ENCODE measurements around the gene C14orf93.

C14orf93 gene

DNA sequence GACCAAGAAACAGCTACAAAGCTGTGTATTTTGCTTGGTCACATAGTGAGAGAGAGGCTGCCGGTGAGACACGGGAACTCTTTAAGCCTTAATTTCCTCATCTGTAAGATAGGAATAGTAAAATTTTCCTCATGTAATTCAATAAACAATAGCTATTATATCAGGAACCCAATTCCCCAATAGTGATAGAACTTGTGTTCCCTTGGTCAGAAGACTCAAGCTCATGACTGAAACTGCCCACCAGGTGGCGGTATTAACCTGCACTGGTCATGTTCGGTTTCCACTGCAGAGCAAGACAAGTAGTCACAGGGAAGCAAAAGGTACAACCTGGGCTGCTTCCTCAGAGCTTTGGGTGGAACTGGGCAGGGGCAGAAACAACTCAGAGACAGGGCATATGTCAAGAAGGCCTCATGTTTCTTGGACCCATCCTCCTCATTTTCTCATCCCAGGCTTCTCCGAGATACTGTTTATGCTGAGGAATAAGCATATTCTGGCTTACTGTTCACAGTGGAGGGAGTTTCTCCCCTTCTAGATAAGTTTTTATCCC lies 23.4 kb downstream of the C14orf93 start:
- peak; percentile 86 for DNase-seq

DNA sequence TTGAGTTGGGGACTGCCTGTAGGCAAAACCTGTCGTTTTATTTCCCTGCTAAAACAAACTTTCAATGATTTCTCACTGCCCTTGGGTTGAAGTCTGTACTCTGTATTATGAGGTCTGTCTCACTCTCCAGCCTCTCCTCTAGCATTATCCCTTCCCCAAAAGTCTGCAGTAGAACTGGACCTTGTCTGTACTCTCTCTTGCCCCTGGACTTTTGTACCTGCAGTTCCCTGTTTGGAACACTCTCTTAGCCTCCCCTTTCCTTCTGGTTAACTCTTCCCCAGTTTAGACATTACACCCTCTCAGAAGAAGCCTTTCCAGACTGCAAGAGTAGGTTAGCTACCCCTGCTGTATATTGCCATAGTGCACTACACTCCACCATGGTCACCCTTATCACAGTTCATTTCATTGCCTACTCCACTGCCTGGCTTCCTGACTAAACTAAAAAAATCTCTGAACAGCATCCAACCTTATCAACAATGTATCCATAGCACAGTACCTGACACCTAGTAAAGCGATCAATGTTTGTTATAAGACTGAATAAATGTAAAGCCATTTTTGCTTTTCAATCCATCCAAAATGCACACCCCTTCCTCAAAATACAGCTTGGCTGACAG lies 23.9 kb downstream of the C14orf93 start:
- no peak for DNase-seq

DNA sequence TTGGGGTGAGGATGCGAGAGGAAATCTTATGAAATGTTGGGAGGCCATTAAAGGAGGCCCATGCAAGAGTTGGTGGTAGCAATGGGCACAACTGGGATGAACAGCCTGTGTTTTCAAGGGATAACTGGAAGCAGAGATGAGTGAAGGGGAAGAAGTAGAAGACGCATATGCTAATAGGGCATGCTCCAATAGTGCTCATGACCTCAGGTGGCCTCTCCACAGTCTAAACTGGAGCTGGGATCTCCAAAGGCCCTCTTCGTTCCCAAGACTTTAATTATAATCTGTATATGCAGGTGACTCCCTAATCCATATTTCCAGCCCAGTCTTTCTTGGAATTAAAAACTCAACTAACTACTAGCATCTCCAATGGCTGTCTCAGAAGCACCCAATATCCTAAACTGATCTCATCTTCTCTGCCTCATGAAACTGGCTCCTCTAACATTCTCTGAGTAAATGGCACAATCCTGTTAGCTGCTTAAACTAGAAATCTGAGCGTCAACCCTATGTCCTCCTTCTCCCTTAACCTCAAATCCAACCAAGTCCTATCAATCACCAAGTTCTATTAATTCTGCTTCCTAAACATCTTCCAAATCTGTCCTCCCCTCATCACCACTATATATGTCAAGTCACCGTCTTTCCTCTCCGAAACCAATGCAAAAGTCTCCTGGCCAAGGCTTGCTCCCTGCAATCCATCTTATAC lies 24.8 kb downstream of the C14orf93 start:
- DNase-seq = no peak

DNA sequence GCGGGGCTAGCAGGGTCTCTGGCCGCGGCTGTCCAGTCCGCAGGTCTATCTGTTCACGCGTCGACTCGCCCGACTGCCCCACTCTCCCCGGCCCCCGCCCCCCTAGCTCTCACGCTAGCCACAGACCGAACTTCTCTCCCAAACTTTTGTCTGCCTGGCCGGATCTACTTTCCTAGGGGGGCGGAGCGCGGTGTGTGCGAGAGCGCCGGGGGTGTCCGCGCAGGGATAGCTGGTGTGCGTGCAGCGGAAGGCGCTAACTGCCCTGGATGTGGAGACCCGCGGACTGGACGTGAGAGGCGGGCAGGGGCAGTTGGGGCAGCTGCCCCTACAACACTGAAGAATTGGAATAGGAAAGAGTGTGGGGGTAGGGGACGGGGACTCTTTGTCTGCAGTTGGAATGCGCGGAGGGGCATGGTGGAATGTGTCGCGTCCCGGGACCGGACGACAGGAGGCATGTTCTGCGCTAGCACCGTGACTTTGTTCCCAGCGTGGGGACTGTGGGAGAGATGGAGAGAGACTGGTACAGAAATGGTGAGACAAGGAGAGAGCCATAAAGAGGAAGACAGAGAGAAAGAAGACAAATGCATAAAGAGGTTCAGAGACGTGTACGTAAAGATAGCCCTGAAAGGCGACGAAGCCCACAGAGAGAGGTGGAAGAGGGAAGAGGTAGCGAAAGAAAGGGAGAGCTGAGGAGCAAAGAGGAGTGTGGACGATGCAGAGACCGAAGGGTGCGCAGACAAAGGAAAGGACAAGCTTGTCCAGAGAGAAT lies 27.3 kb downstream of the C14orf93 start, which contains the start of gene AJUBA:
Gene AJUBA (minus strand): TSS at position 75 of the 769 bp plus-strand sequence. CDS start 285 bp downstream, outside the sequence.
- peak; percentile 76 for DNase-seq

DNA sequence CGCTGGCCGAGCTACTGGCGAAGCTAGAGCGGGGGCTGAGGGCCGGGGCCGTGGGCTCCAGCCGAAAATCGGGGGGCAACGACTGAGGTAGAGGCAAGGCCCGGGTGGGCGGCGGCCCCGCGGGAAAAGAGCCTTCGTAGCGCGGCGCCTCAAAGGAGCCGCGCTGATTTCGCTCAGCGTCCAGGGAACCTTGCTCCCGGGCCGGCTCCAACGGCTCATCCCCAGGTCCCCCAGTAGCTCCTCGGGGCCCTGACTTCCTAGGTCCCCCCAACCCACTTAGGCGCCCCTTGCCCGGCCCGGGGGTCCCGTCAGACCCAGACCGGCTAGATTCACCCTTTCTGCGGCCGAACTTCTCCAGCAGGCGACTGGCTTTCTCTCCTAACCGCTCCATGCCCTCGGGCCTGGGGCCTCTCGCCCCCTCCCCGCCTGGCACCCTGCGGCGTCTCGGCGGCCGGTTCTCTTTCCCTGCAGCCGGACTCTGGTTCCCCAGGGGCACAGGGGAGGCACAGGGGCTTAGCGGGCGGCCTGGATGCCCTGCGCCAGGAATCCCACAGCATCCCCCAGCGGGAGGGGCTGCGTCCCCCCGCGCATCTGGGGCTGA lies 28.0 kb downstream of the C14orf93 start:
- no peak for DNase-seq

DNA sequence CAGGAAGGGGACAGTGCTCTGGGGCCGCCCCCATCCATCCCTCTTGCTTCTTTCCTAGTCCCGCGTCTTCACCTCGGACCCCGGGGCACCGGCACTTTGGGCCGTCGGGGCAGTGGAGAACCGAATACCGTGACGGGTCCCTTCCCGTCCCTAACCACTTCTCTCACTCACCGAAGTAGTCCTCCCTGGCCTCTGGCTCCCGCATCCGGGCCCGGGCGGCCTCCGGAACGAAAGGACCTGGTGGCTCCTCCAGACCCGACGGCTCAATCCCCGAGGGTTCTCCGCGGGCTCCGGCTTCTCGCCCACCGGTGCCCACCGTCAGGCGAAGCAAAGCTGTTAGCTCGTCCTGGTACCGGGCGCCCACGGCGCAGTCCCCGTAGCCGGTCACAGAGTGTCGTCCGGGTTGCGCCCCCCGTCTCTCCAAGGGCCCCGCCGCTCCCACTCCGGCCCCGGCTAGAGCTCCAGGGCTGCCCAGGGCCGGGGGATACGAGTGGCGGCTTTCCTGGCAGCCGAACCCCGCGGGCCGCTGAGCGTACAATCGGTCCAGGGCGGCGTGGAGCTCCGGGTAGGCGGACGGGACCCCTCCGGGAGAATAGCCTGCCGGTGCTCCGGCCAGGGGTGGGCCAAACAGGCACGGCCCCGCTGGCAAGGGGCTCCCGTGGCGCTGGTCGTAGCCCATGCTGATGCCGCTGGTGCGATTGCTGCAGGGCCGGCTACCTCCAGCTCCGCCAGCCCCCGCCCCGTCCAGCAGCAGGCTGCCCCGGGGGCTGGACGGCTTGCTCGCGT lies 28.7 kb downstream of the C14orf93 start:
- DNase-seq = peak; percentile 51

DNA sequence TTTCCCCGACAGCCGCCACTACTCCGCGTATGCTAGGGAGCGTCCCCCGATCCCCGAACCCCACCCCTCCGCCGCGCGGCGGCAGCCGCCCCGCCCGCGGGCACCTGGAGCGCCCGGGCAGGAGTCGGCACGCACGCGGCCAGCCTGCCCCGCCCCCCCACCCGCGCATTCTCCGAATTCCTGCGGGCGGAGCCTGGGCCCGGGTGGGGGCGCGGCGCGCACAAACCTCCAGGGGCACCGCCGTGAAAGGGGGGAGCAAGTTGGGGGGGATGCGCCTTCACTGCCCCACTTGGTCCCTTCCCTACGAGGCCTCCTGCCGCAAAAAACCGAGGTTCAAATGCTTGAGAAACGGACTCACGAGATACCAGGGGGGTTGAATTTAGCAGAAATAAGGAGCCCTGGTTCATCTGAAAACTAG lies 29.3 kb downstream of the C14orf93 start:
- peak; percentile 50 for DNase-seq

DNA sequence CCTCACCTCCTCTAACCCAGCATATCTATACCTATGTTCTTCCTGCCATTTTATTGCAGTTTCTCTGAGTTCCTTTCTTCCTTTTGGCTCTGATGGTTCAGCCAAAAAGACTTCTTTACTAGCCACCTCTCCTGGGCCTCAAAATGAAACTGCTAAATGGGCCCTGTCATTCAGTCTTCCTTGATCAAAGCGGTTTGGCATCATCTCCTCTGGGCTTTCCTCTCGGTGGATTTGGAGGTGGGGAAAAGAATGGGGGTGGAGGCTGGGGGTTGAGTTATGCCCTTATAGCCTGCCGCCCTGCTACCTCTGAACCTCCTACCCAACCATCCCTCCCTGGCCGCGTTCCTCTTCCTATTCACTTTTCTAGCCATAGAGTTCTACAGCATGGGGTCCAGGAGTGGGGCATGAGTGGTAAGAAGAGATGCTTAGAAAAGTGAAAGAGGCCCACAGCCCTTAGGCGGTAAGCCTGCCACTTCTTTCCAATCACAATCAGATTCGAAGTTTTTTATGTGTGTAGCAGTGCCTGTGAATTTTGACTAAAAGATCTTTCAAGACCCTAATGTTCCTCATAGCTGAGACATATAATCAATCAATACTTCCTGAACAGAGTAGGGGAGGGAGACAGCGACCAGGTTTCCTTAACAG lies 30.1 kb downstream of the C14orf93 start:
- no peak for DNase-seq

DNA sequence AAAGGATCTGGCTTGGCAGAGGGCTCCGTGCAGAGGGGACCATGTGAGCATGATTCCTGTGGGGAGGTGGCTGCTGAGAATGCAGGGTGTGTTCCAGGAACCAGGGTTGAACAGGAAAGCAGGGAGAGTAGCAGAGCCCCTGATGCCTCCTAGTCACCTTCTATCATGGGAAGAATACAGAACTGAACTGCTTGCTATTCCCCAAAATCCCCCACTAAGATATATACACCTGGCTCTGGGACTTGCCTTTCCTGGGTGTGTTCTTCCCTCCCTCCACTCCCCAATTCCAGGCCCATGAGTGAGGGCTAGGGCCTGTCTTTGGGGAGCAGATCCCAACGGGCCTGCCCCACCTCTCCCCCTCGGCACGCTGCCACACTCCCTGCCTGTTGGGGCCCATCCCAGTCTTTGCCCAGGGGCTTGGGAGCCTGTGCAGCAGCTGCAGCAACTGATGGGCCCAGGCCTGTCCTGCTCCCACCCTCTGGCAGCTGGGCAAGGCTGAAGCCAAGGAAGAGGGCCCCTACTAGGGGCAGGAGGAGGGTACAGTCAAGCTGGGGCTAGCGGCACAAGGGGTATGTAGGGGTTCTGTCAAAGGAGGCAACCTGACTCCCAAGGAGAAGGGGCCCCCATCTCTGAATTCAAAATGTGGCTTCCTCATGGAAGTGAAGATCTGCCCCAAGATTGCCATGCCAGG lies 30.8 kb downstream of the C14orf93 start:
- DNase-seq = no peak

DNA sequence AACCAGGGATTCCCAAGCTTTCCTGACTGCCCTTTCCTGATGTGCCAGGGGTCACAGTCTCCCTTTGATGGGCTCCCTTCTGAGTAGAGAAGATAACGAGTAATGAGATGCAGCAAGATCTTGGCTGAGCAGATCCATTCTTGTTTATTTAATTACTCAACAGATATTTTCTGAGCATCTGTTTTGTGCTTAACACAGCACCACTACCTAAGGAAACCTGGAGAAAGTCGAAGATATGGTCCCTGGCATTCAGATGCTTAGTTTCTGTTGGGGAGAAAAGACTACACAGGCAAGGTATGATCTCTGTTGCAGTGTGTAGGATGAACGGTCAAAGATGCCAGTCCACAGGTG lies 31.5 kb downstream of the C14orf93 start:
- no peak for DNase-seq

DNA sequence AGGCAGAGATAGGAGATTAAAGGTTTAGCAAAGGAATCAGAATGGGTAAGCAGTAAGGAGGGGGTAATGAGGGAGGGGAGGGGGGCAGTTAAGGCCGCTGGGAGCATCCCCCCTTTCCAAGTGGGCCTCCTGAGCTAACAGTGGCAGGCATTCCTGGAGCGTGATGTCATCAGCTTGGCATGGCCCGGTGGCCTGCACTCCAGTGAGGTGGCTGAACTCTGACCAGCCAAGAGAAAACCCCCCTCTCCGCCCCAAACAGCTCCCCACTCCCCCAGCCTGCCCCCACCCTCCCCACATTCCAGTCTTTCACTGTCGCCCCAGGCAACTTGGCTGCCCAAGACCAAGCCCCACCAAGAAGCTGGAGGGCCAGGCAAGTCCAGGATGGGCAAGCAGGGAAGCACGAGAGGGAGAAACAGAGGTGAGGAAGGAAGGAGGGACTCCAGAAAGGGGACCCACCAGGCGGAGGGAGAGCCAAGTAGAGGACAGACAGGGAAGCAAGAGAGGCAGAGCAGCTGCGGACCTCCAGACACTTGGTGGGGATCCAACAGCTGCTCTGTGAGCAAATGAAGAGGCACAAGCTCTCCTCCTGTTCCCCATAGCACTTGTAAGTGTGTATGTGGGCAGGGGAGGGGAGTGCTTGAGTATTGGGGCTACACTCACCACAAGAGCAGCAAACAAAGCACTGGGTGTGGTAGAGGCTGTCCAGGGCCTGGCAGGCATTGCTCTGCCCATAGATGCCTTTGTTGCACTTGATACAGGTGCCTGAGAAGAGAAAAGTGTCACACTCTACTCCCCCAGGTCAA lies 32.1 kb downstream of the C14orf93 start:
- DNase-seq = no peak

DNA sequence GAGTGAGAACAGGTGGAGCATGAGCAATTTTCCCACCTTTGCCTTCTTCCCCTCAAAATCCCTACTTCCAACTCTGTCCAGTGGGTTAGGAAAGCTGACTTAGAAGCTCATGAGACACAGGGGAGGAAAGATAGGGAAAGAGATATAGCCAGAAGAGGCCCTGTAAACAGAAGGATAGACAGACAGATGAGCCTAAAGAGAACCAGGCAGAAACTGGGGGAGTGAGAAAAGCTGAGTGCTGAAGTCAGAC lies 32.6 kb downstream of the C14orf93 start:
- DNase-seq = no peak

DNA sequence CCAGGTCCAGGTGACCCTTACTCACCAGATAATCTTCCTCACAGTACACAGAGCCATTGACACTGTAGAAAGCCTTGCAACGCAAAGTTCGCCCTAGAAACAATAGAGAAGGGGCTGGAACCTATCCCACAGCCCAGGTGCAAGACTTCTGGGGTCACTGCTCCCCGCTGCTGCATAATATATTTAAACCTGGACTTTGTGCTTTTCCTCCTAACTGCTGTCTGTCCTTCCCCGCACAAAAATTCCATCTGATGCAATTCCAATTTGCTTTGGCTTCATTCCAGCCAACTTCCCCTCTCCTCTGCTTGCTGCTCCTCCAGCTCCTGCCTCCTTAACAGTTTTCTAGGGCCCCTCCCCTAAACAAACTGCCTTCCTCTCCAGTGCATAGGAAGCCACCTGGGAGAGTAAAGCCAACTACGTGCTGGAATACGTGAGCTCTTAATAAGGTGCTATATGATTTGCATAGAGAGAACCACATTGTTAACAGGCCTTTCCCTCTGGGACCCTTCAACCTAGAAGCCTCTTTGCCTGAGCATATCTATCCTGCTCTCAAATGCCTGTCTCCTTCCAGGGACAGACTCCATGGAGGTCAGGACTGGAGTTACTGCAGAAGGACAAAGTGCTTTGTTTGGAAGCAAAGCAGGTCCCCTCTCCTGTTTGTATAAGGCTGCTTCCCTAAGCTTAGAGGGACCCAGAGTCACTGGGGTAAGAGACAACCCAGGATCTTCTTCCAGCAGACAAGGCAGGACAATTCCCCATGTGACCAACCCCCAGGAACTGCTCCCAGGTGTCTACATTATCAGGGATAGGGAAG lies 33.1 kb downstream of the C14orf93 start:
- no peak for DNase-seq

DNA sequence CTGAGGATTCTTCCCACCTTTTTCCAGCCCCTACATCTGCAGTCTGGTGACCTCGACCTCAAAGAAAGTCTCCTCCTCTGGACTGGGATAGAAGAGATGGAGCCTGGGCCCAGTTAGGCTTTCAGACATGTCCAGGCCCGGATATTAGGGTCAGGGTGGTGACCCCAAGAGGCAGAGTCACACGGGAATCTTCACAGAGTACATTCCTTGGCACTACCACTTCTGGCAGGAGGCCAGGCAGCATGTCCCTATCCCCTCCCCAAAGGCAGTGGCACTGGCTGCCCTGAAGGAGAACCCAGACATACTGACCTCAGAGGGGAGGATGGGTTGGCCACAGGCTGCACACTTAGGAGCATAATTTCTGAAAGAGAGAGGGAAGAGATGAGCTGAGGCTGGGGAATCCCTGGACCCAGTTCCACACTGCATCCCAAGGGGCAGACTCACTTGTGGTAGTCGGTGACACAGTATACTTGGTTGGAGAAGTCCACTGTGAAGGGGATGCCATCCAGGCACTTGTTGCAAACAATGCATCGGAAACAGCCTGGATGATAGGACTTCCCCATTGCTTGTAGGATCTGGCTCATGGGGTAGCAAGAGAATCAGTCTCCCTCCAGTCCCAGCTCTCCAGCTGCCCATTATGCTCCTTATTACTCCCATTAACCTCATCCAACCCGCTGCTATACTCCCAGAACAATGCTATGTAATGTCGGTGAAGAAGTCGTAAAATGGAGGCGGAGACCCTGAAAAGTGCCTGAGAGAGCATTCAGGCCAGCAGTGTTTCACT lies 35.2 kb downstream of the C14orf93 start:
- DNase-seq = no peak

DNA sequence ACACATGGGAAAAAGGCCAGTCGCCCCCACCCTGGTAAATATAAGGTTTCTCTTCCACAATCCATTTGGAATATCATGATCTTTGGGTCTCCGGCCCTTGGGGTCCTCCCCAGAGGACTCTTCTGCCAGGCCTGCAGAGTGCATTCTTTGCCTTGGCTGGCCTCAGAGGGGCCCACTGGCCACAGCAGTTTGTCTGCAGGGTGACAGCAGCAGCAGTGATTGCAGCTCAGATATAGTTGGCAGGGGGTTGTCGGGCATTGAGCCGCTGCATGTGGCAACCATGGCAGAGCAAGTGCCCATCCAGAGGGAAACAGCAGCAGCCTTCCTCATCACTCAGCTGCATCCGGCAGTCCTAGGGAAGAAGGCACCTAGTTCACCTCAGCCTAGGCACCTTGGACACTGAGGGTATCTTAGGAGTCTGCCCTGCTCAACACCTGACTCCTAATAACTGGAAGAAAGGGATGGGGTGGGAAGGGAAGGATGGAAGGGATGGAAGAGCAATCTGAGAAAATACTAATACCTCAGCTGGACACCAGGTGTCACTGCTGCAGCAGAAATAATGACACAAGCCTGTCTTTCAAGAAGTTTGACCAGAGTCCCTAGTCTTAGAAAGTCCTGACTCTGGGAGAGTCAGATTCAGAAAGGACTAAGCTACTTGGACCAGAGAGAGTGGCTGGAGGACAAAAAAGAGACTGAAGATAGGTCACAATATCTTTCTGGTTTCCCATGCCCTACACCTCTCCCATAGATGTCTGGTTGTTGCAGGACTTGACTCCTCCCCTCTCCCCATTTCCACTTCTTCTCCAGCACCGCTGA lies 36.5 kb downstream of the C14orf93 start:
- peak; percentile 40 for DNase-seq

DNA sequence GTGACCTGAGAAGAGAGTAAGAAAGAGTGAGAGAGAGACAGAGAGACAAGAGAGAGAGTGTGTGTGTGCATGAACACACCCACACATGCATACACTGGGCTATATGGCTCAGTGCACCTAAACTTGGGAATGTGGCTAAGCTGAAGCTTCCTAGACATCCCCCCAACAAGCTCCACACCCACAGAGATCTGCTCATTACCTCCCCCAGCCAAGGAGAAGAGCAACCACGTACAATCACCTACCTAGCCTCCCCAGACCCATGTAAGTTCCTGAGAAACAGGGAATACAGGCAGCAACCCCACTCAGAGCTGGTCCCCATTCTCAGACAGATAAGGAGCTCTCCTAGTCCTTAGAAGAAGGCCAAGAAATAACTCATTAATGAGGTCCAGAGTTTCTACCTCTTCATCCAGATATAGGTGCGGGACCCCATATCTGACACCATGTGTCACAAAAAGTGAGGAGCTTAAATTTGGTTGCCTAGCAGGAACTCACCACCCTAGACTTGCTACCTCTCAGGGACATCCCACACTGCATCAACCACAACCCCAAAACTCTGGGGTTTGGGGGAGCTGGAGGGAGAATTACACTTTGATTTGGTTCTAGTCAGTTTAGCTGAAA lies 37.5 kb downstream of the C14orf93 start:
- DNase-seq = no peak

DNA sequence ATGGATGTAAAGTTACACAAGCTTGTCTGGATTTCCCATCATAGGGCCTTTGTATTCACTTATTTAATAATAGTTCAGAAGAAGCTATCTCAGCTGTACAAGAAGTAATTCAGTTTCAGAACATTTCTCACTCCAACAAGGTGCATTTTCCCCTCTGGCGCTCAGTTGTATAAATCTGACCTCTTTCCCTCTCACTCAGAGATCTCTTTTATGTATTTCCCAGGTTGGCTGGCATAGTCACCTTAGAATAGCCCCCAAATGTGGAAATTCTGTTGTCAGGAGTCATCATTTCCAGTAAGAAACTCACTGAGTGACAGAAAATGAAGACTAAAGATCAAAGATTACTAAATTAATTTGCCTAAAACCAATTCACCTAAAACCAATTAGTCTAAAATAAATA lies 38.8 kb downstream of the C14orf93 start:
- no peak for DNase-seq

Data from activated T-cell treated with anti-CD3 and anti-CD28 coated beads, Interleukin-2, amount 50 U/mL, for 1 hour (primary cell).